Nucleus accumbens (tissue), 56 donors: ENCODE results near the gene CALCOCO1.
"Not testable (repeated sequence)": the region's sequence is repeated elsewhere in the genome, so short reads cannot be mapped to it uniquely, and the experiment has no call there.

Experiments used
- DNase-seq, 56 donors: peaks; one replicate each; lab custom pipeline; 2025; lab: John Stamatoyannopoulos, UW

Gene CALCOCO1

GRCh38 chr12:53727310-53728041 is at the start of gene CALCOCO1:
TSS of gene CALCOCO1 (minus strand) at chr12:53727452. CDS start at chr12:53725242, 2,210 bp downstream.
- peak; percentile 63 to 99 (median 98) for DNase-seq

- no peak for DNase-seq
Measured at GRCh38 chr12:53776872-53777271, 49.6 kb upstream of the CALCOCO1 start.

GRCh38 chr12:53775478-53776145 is 48.4 kb upstream of the CALCOCO1 start:
- no peak for DNase-seq

GRCh38 chr12:53770281-53770680 is 43.0 kb upstream of the CALCOCO1 start:
- no peak for DNase-seq

- DNase-seq = no peak
Measured at GRCh38 chr12:53768976-53769375, 41.7 kb upstream of the CALCOCO1 start.

GRCh38 chr12:53766881-53767280 is 39.6 kb upstream of the CALCOCO1 start:
- DNase-seq = no peak

GRCh38 chr12:53765891-53766290 is 38.6 kb upstream of the CALCOCO1 start:
- DNase-seq = no peak

- DNase-seq = no peak
Measured at GRCh38 chr12:53764615-53765014, 37.4 kb upstream of the CALCOCO1 start.

GRCh38 chr12:53762793-53763192 is 35.5 kb upstream of the CALCOCO1 start:
- not testable (repeated sequence) for DNase-seq

- no peak for DNase-seq
Measured at GRCh38 chr12:53761306-53761705, 34.1 kb upstream of the CALCOCO1 start.

GRCh38 chr12:53759261-53759660 is 32.0 kb upstream of the CALCOCO1 start:
- no peak for DNase-seq

- DNase-seq = no peak
Measured at GRCh38 chr12:53758730-53759103, 31.5 kb upstream of the CALCOCO1 start.

- no peak for DNase-seq
Measured at GRCh38 chr12:53758081-53758729, 31.0 kb upstream of the CALCOCO1 start.

GRCh38 chr12:53757101-53757770 is 30.0 kb upstream of the CALCOCO1 start:
- DNase-seq = peak in 47 of 56 donors; percentile 15 to 84 (median 55)

- DNase-seq = no peak
Measured at GRCh38 chr12:53756300-53757100, 29.2 kb upstream of the CALCOCO1 start.

GRCh38 chr12:53755893-53756292 is 28.6 kb upstream of the CALCOCO1 start:
- DNase-seq = no peak

GRCh38 chr12:53755451-53755891 is 28.2 kb upstream of the CALCOCO1 start:
- no peak for DNase-seq

- no peak for DNase-seq
Measured at GRCh38 chr12:53754633-53755264, 27.5 kb upstream of the CALCOCO1 start.

GRCh38 chr12:53754188-53754585 is 26.9 kb upstream of the CALCOCO1 start:
- no peak for DNase-seq

- DNase-seq = no peak
Measured at GRCh38 chr12:53752621-53753020, 25.4 kb upstream of the CALCOCO1 start.
